Adrenal gland (tissue), 12 donors: ENCODE results near the gene GCHFR. TPM values are rescaled to one million over a fixed set of nuclear protein-coding genes. Genes with fewer than 3 reads are reported as not detected.

ENCODE experiments used
- DNase-seq, 7 donors: peaks; one replicate each; pipeline ENCODE4 v3.0.0-alpha.2; 2019 to 2020
- H3K27ac ChIP-seq, 5 donors: fragments of 200-600 bp; sonication (generic) in 4 of 5; 1 replicate in 3 of 5; 2 replicates in 2 of 5; pipeline versions ENCODE4 v1.5.1 to v1.8.0; 2016 to 2020; ENCODE audit warnings: mild to moderate bottlenecking in 1 of 5
- H3K27me3 ChIP-seq: fragments of 200-600 bp; 2 replicates; pipeline ENCODE4 v1.8.0; 2021
- H3K36me3 ChIP-seq, 2 donors: fragments of 200-600 bp; replicated peaks in 1 of 2; 1 replicate in 1 of 2; 2 replicates in 1 of 2; pipeline versions ENCODE4 v1.5.1 to v1.8.0; 2018 to 2022
- H3K4me1 ChIP-seq, 2 donors: fragments of 200-600 bp; replicated peaks in 1 of 2; 1 replicate in 1 of 2; 2 replicates in 1 of 2; pipeline versions ENCODE4 v1.5.1 to v1.8.0; 2018 to 2021
- H3K4me3 ChIP-seq, 4 donors: fragments of 200-600 bp; sonication (generic) in 3 of 4; one replicate each; pipeline ENCODE4 v1.5.1; 2016 to 2018
- H3K9me3 ChIP-seq, 3 donors: fragments of 200-600 bp; sonication (generic) in 1 of 3; replicated peaks in 1 of 3; 1 replicate in 2 of 3; 2 replicates in 1 of 3; pipeline versions ENCODE4 v1.5.1 to v1.8.0; 2016 to 2021
- CTCF ChIP-seq, 6 experiments: fragments of 450-650 bp in 4 of 6; fragments of 200-600 bp in 2 of 6; sonication (generic) in 1 of 6; IDR thresholded peaks; 1 replicate in 5 of 6; 2 replicates in 1 of 6; pipeline versions ENCODE4 v1.5.1 to v1.8.0; 2016 to 2021; ENCODE audit warnings: antibody characterized with exemption in 6 of 6, mild to moderate bottlenecking in 2 of 6, moderate library complexity in 1 of 6
- POLR2A ChIP-seq, 2 donors: fragments of 450-650 bp; IDR thresholded peaks; one replicate each; pipeline ENCODE4 v1.6.1; 2017; ENCODE audit warnings: antibody characterized with exemption in 2 of 2, mild to moderate bottlenecking in 2 of 2, moderate library complexity in 1 of 2
- WGBS, 4 donors: extraction: QIAGEN DNeasy Blood & Tissue Kit in 2 of 4; methylation state at CpG; one replicate each; pipeline versions ENCODE4 v1.1.5 to v1.1.7; 2013 to 2017; 5-methylcytosine and 5-hydroxymethylcytosine counted together
- intact Hi-C, 2 donors: fragments of 100-400 bp; cut with DNase I; formaldehyde crosslinking; loops; one replicate each; pipeline versions ENCODE4 v1.14.1 to v1.15.0; 2022 to 2023
- polyA plus RNA-seq, 3 donors: library from polyadenylated mRNA; stranded (reverse); fragments of 200-250 nt in 2 of 3; fragments of 350-450 nt in 1 of 3; fragmentation: Illumina TruSeq in 1 of 3; extraction: RNeasy Lipid Tissue Mini Kit (QIAGEN cat#74804) in 1 of 3; gene quantifications; one replicate each; pipeline ENCODE4 v1.2.3, GENCODE V29; 2013 to 2014
- total RNA-seq, 9 donors: library from RNA; depleted of rRNA in 4 of 9; stranded (reverse); fragments of >200 nt in 4 of 9; fragments of 120-200 nt in 1 of 9; fragmentation: NEBNext Ultra II Directional in 1 of 9; extraction: Animal tissue kit (Norgen Biotek cat#: 25700) in 1 of 9; gene quantifications; one replicate each; pipeline versions ENCODE4 v1.1.0 to v1.2.4, GENCODE V29; 2013 to 2023
- donor health status: healthy with polysubstance abuse.
- donor health status: Bipolar disorder and iron deficiency.
- donor health status: DM: yes; HTN: yes; CAD: no.
- donor health status: DM: no; HTN: no; CAD: no.
- donor health status: DM: no; HTN: no; CAD: no.
- donor health status: DM: yes; HTN: yes; CAD: no.

The GCHFR gene
- total and polyA plus RNA-seq, 12 donors = 6.1 to 77.3 (median 20.1) TPM

GRCh38 chr15:40793216-40793989, 29.5 kb downstream of the GCHFR start:
- no peak for TF ChIP-seq POLR2A (IDR thresholded peaks at IDR 0.05)
- Histone ChIP-seq H3K4me3 (no peak overlapping the region), H3K9me3 (no peaks in the 10 kb centered on the region), H3K4me1 (peaks cover 4 to 32% of the 10 kb centered on the region in 2 donors), H3K27me3 (no peaks in the 10 kb centered on the region), H3K36me3 (no peaks in the 10 kb centered on the region), H3K27ac (peak overlapping the region in 4 of 5 donors; percentile 7 to 74 (median 65))
- intact Hi-C loops = no loop called here
- 43 to 51% (median 50%) methylated on average over 8 to 9 of the region's 9 CpGs for WGBS, 4 donors
- DNase-seq = peak; percentile 86 to 96 (median 94)

GRCh38 chr15:40796041-40796440, 32.2 kb downstream of the GCHFR start:
- WGBS, 4 donors = 65 to 81% (median 77%) methylated on average over 2 of the region's 2 CpGs
- peak overlapping the region in 2 of 5 donors; percentile 1 to 17 for H3K27ac ChIP-seq
- TF ChIP-seq POLR2A (IDR thresholded peaks at IDR 0.05) (no peak), CTCF (IDR thresholded peaks at IDR 0.05) (no peak)
- H3K4me3 ChIP-seq = no peak overlapping the region
- intact Hi-C loops = no loop called here
- no peaks in the 10 kb centered on the region for H3K9me3 ChIP-seq
- H3K4me1 ChIP-seq = peaks cover 4 to 22% of the 10 kb centered on the region in 2 donors
- DNase-seq = no peak
- no peaks in the 10 kb centered on the region for H3K36me3 ChIP-seq
- no peaks in the 10 kb centered on the region for H3K27me3 ChIP-seq

GRCh38 chr15:40796512-40796911, 32.6 kb downstream of the GCHFR start:
- H3K4me3 ChIP-seq = no peak overlapping the region
- intact Hi-C loops = no loop called here
- H3K4me1 ChIP-seq = peaks cover 4 to 22% of the 10 kb centered on the region in 2 donors
- TF ChIP-seq POLR2A (IDR thresholded peaks at IDR 0.05) (no peak), CTCF (IDR thresholded peaks at IDR 0.05) (no peak)
- 86 to 94% (median 91%) methylated on average over 5 of the region's 5 CpGs for WGBS, 4 donors
- peak overlapping the region in 1 of 5 donors; percentile 1 for H3K27ac ChIP-seq
- H3K27me3 ChIP-seq = no peaks in the 10 kb centered on the region
- no peak for DNase-seq
- no peaks in the 10 kb centered on the region for H3K9me3 ChIP-seq
- no peaks in the 10 kb centered on the region for H3K36me3 ChIP-seq

GRCh38 chr15:40799523-40799922, 35.7 kb downstream of the GCHFR start:
- DNase-seq = no peak
- WGBS, 4 donors = 63 to 76% (median 71%) methylated on average over 3 of the region's 3 CpGs
- no peaks in the 10 kb centered on the region for H3K27me3 ChIP-seq
- intact Hi-C loops = no loop called here
- TF ChIP-seq CTCF (IDR thresholded peaks at IDR 0.05) = no peak
- TF ChIP-seq POLR2A (IDR thresholded peaks at IDR 0.05) = no peak
- peaks cover 0 to 16% of the 10 kb centered on the region in 2 donors for H3K4me1 ChIP-seq
- H3K4me3 ChIP-seq = no peak overlapping the region
- no peaks in the 10 kb centered on the region for H3K9me3 ChIP-seq
- no peaks in the 10 kb centered on the region for H3K36me3 ChIP-seq
- peak overlapping the region in 1 of 5 donors; percentile 6 for H3K27ac ChIP-seq

- no peaks in the 10 kb centered on the region for H3K9me3 ChIP-seq
- H3K27ac ChIP-seq = no peak overlapping the region
- no peak for DNase-seq
- intact Hi-C loops = no loop called here
- H3K4me3 ChIP-seq = no peak overlapping the region
- H3K27me3 ChIP-seq = no peaks in the 10 kb centered on the region
- 86 to 95% (median 90%) methylated on average over 2 of the region's 2 CpGs for WGBS, 4 donors
- H3K36me3 ChIP-seq = no peaks in the 10 kb centered on the region
- TF ChIP-seq POLR2A (IDR thresholded peaks at IDR 0.05) (no peak), CTCF (IDR thresholded peaks at IDR 0.05) (no peak)
- peaks cover 9 to 21% of the 10 kb centered on the region in 2 donors for H3K4me1 ChIP-seq
Measured at GRCh38 chr15:40803076-40803475, 39.2 kb downstream of the GCHFR start.
